ENCODE results near the gene KIFBP.

- TF ChIP-seq POLR2A (IDR thresholded peaks at IDR 0.05) = no peak
- TF ChIP-seq CTCF (IDR thresholded peaks at IDR 0.05) = no peak
Observed at GRCh38 chr10:69045441-69046300, 57.1 kb downstream of the KIFBP start.

Data from uterus (tissue), 2 donors.